OCI-LY7 (cell line): ENCODE results near the gene ANKRD11. TPM values are rescaled to one million over a fixed set of nuclear protein-coding genes. Genes with fewer than 3 reads are reported as not detected.

Source experiments
- BruUV-seq: library from RNA; stranded (reverse); fragments of 400-500 nt; replicated peaks from 2 replicates; lab custom pipeline; 2021; lab: Mats Ljungman, UMichigan
- CTCF ChIA-PET: fragments of 300-600 bp; sonication (Branson Sonifier 250); formaldehyde crosslinking; loops from one replicate; lab custom pipeline; 2022; ENCODE audit warnings: antibody characterized with exemption; ENCODE audit not compliant: unreplicated experiment; lab: Charles Lee
- POLR2A ChIA-PET: fragments of 300-600 bp; sonication (Branson Sonifier 250); formaldehyde crosslinking; loops from one replicate; lab custom pipeline; 2022; ENCODE audit warnings: antibody characterized with exemption; lab: Charles Lee
- DNase-seq: peaks from one replicate; pipeline ENCODE4 v3.0.0-alpha.2; 2015; ENCODE audit warnings: low spot score
- H2AFZ ChIP-seq: fragments of 200-600 bp; sonication (generic), shearing (Covaris generic); 2 replicates; pipeline ENCODE4 v1.6.1; 2014; ENCODE audit warnings: mild to moderate bottlenecking, antibody characterized with exemption, low read length, moderate library complexity
- H3K27ac ChIP-seq: fragments of 200-600 bp; sonication (generic); 2 replicates; pipeline ENCODE4 v1.5.1; 2014; ENCODE audit warnings: mixed run types, low read depth, mild to moderate bottlenecking, moderate library complexity, low read length, inconsistent platforms; ENCODE audit not compliant: poor library complexity, severe bottlenecking
- H3K36me3 ChIP-seq: fragments of 200-600 bp; sonication (generic); 2 replicates; pipeline ENCODE4 v1.6.1; 2014; ENCODE audit warnings: mild to moderate bottlenecking, antibody characterized with exemption, low read length, moderate library complexity, mixed read lengths; ENCODE audit not compliant: insufficient read depth
- H3K4me1 ChIP-seq: fragments of 200-600 bp; sonication (generic); 2 replicates; pipeline ENCODE4 v1.5.1; 2014; ENCODE audit warnings: mild to moderate bottlenecking, low read length; ENCODE audit not compliant: insufficient read depth, poor library complexity, severe bottlenecking
- H3K4me2 ChIP-seq: fragments of 200-600 bp; sonication (generic); 2 replicates; pipeline ENCODE4 v1.6.1; 2014; ENCODE audit warnings: mild to moderate bottlenecking, low read length
- H3K4me3 ChIP-seq: fragments of 200-600 bp; sonication (generic); 2 replicates; pipeline ENCODE4 v1.5.1; 2014; ENCODE audit warnings: mild to moderate bottlenecking, low read depth, low read length; ENCODE audit not compliant: poor library complexity, severe bottlenecking
- H3K79me2 ChIP-seq: fragments of 200-600 bp; sonication (generic); 2 replicates; pipeline ENCODE4 v1.6.1; 2016; ENCODE audit warnings: low read depth, mild to moderate bottlenecking, low read length, moderate library complexity, mixed read lengths; ENCODE audit not compliant: insufficient read depth
- H3K9me2 ChIP-seq: fragments of 200-600 bp; sonication (generic); 2 replicates; pipeline ENCODE4 v1.6.1; 2016; ENCODE audit warnings: mild to moderate bottlenecking, low read length, mixed read lengths; ENCODE audit not compliant: insufficient read depth
- H3K9me3 ChIP-seq: fragments of 200-600 bp; sonication (generic); 2 replicates; pipeline ENCODE4 v1.6.1; 2014; ENCODE audit warnings: mild to moderate bottlenecking, mixed run types, low read length, mixed read lengths
- H4K20me1 ChIP-seq: fragments of 200-600 bp; sonication (generic); 2 replicates; pipeline ENCODE4 v1.6.1; 2014; ENCODE audit warnings: mild to moderate bottlenecking, antibody characterized with exemption, low read length, moderate library complexity, mixed read lengths; ENCODE audit not compliant: insufficient read depth
- CTCF ChIP-seq: fragments of 200-600 bp; sonication (generic); conservative IDR thresholded peaks from 2 replicates; pipeline ENCODE4 v1.5.1; 2014; ENCODE audit warnings: mild to moderate bottlenecking, antibody characterized with exemption, low read length, moderate library complexity, mixed read lengths
- EZH2phosphoT487 ChIP-seq: fragments of 200-600 bp; sonication (generic); IDR thresholded peaks from 2 replicates; pipeline ENCODE4 v1.6.1; 2018; ENCODE audit warnings: low read depth, borderline replicate concordance, mild to moderate bottlenecking, mixed run types, antibody characterized with exemption, low read length, moderate library complexity, mixed read lengths
- intact Hi-C: fragments of 100-400 bp; cut with micrococcal nuclease; formaldehyde crosslinking; loops from one replicate; pipeline ENCODE4 v1.10.0; 2022; ENCODE audit not compliant: unreplicated experiment
- total RNA-seq, 2 experiments: library from RNA; depleted of rRNA in 1 of 2; stranded (reverse); fragments of >200 nt in 1 of 2; shearing (Covaris generic) in 1 of 2; gene quantifications; 2 replicates each; pipeline ENCODE4 v1.2.3, GENCODE V29; 2014 to 2022

The ANKRD11 gene
- total RNA-seq, 2 experiments from 2014 or later, result 89.1 to 251 TPM

GRCh38 chr16:89275837-89276720 is 214.3 kb downstream of the ANKRD11 start:
- Histone ChIP-seq H3K9me2 (no peaks in the 10 kb centered on the region), H3K27ac (no peak overlapping the region), H4K20me1 (no peaks in the 10 kb centered on the region), H2AFZ (no peak overlapping the region), H3K4me3 (no peak overlapping the region), H3K4me1 (no peaks in the 10 kb centered on the region), H3K79me2 (no peaks in the 10 kb centered on the region), H3K36me3 (peaks cover 84% of the 10 kb centered on the region), H3K4me2 (no peak overlapping the region), H3K9me3 (no peaks in the 10 kb centered on the region)
- TF ChIP-seq EZH2phosphoT487, result no peak
- TF ChIP-seq CTCF, result no peak
- no TSS peak for BruUV-seq
- intact Hi-C loops, result no loop called here
- no peak for DNase-seq
- CTCF ChIA-PET, result interaction anchor here (1.0 kb wide), 1 partner anchor 39 kb away, joined by 3 read pairs; no protein-coding TSS in a partner anchor
- POLR2A ChIA-PET, result interaction anchor here (0.5 kb wide), 1 partner anchor 301 kb away, joined by 4 read pairs; no protein-coding TSS in a partner anchor

- H4K20me1 ChIP-seq, result no peaks in the 10 kb centered on the region
- H3K9me3 ChIP-seq, result no peaks in the 10 kb centered on the region
- CTCF ChIA-PET, result interaction anchor here (1.0 kb wide), 1 partner anchor 38 kb away, joined by 3 read pairs; no protein-coding TSS in a partner anchor
- no peak overlapping the region for H3K27ac ChIP-seq
- DNase-seq, result no peak
- no peaks in the 10 kb centered on the region for H3K9me2 ChIP-seq
- no peak overlapping the region for H3K4me2 ChIP-seq
- no peaks in the 10 kb centered on the region for H3K79me2 ChIP-seq
- H2AFZ ChIP-seq, result no peak overlapping the region
- H3K4me1 ChIP-seq, result no peaks in the 10 kb centered on the region
- POLR2A ChIA-PET, result no interaction called here
- no TSS peak for BruUV-seq
- intact Hi-C loops, result no loop called here
- H3K4me3 ChIP-seq, result no peak overlapping the region
- TF ChIP-seq EZH2phosphoT487 (no peak), CTCF (no peak)
- peaks cover 84% of the 10 kb centered on the region for H3K36me3 ChIP-seq
Measured at GRCh38 chr16:89275284-89275584, 215.1 kb downstream of the ANKRD11 start.
